ENCODE results near the gene MED14.

The MED14 gene

GRCh38 chrX:40603446-40603845, 131.9 kb downstream of the MED14 start:
- no peak for DNase-seq (ENCODE audit: low read depth)

Data from stimulated activated CD8-positive, alpha-beta memory T cell treated with anti-CD3 and anti-CD28 coated beads, Interleukin-12 subunit alpha, Interleukin-12 subunit beta, amount 100 ng/mL, for 4 hours (primary cell).